HepG2 (cell line): Measurements from ENCODE around the gene TNMD. TPM values are rescaled to one million over a fixed set of nuclear protein-coding genes. Genes with fewer than 3 reads are reported as not detected.

Experiments
- AGO2 ChIP-seq: fragments of 200-400 bp; formaldehyde crosslinking; optimal IDR thresholded peaks from 2 replicates; pipeline ENCODE3; 2017; ENCODE audit warnings: mild to moderate bottlenecking, low read depth, low read length, moderate library complexity
- CC2D1A ChIP-seq: sonication (generic); formaldehyde crosslinking; IDR thresholded peaks from 2 replicates; pipeline ENCODE4 v1.8.1; 2023; ENCODE audit warnings: mild to moderate bottlenecking, missing genetic modification reagents
- ELF4 ChIP-seq: sonication (generic); formaldehyde crosslinking; IDR thresholded peaks from 2 replicates; pipeline ENCODE4 v1.5.0; 2020; ENCODE audit warnings: missing genetic modification reagents, mild to moderate bottlenecking, moderate library complexity, borderline replicate concordance
- ETV5 ChIP-seq: IDR thresholded peaks from 2 replicates; pipeline ENCODE4 v1.6.1; 2018; ENCODE audit warnings: missing biosample characterization, missing genetic modification reagents, inconsistent platforms, borderline replicate concordance
- HMG20B ChIP-seq: conservative IDR thresholded peaks from 2 replicates; pipeline ENCODE4 v1.6.1; 2016; ENCODE audit warnings: missing genetic modification reagents, missing compliant biosample characterization
- HMGXB4 ChIP-seq, 2 experiments: sonication (generic) in 1 of 2; formaldehyde crosslinking in 1 of 2; IDR thresholded peaks; 2 replicates each; pipeline versions ENCODE4 v1.4.0 to v1.6.1; 2018 to 2020; ENCODE audit warnings: missing genetic modification reagents in 2 of 2, borderline replicate concordance in 1 of 2, low read depth in 1 of 2, mild to moderate bottlenecking in 1 of 2, missing biosample characterization in 1 of 2
- KDM2A ChIP-seq: sonication (generic); formaldehyde crosslinking; IDR thresholded peaks from 2 replicates; pipeline ENCODE4 v1.4.0; 2020; ENCODE audit warnings: low read depth, missing genetic modification reagents, borderline replicate concordance
- KLF13 ChIP-seq: sonication (generic); formaldehyde crosslinking; IDR thresholded peaks from 2 replicates; pipeline ENCODE4 v1.4.0; 2020; ENCODE audit warnings: mild to moderate bottlenecking, missing genetic modification reagents
- PHF8 ChIP-seq: sonication (generic); formaldehyde crosslinking; IDR thresholded peaks from 2 replicates; pipeline ENCODE4 v1.5.0; 2020; ENCODE audit warnings: missing genetic modification reagents
- RAD21 ChIP-seq: fragments of 450-650 bp; formaldehyde crosslinking; IDR thresholded peaks from 2 replicates; pipeline ENCODE4 v1.5.0; 2020; ENCODE audit warnings: mild to moderate bottlenecking
- RBM39 ChIP-seq: fragments of 200-400 bp; formaldehyde crosslinking; IDR thresholded peaks from one replicate; pipeline ENCODE4 v1.6.1; 2018; ENCODE audit warnings: antibody characterized with exemption, mild to moderate bottlenecking, low read depth, low read length; ENCODE audit not compliant: poor library complexity, severe bottlenecking
- ZFP91 ChIP-seq: sonication (generic); formaldehyde crosslinking; IDR thresholded peaks from 2 replicates; pipeline ENCODE4 v1.9.0; 2022; ENCODE audit warnings: missing genetic modification reagents, mild to moderate bottlenecking, borderline replicate concordance
- ZNF263 ChIP-seq: sonication (generic); formaldehyde crosslinking; IDR thresholded peaks from 2 replicates; pipeline ENCODE4 v1.4.0; 2020; ENCODE audit warnings: missing genetic modification reagents
- ZNF546 ChIP-seq: sonication (generic); formaldehyde crosslinking; conservative IDR thresholded peaks from 2 replicates; pipeline ENCODE4 v1.8.1; 2023; ENCODE audit warnings: mild to moderate bottlenecking, missing genetic modification reagents
- ZNF558 ChIP-seq: sonication (generic); formaldehyde crosslinking; IDR thresholded peaks from 2 replicates; pipeline ENCODE4 v1.9.0; 2022; ENCODE audit warnings: mild to moderate bottlenecking, missing genetic modification reagents, borderline replicate concordance
- ZNF629 ChIP-seq: sonication (generic); formaldehyde crosslinking; conservative IDR thresholded peaks from 2 replicates; pipeline ENCODE4 v1.5.0; 2020; ENCODE audit warnings: missing genetic modification reagents
- ZNF644 ChIP-seq: IDR thresholded peaks from 2 replicates; pipeline ENCODE4 v1.6.1; 2016; ENCODE audit warnings: low read depth
- ZSCAN25 ChIP-seq: sonication (generic); formaldehyde crosslinking; IDR thresholded peaks from 2 replicates; pipeline ENCODE4 v1.8.0; 2022; ENCODE audit warnings: mild to moderate bottlenecking, missing genetic modification reagents
- polyA plus RNA-seq, 8 experiments: library from polyadenylated mRNA; depleted of rRNA in 3 of 8; stranded (reverse) in 7 of 8; unstranded in 1 of 8; fragments of >200 nt; fragmentation: Illumina TruSeq in 4 of 8; extraction: Trizol in 4 of 8; gene quantifications; 2 replicates each; pipeline versions ENCODE4 v1.2.1 to v1.2.3, GENCODE V29; 2011 to 2016; ENCODE audit warnings: low read depth in 4 of 8, missing spikeins in 1 of 8, mixed read lengths in 1 of 8; ENCODE audit not compliant: insufficient read depth in 1 of 8
- total RNA-seq, 5 experiments: library from RNA; depleted of rRNA; stranded (reverse); fragments of >200 nt; fragmentation: Illumina TruSeq; extraction: Trizol; gene quantifications; 2 replicates each; pipeline ENCODE4 v1.2.3, GENCODE V29; 2016; ENCODE audit warnings: low read depth in 1 of 5
- TF ChIP-seq, protein P1 (sequence below): sonication (generic); formaldehyde crosslinking; IDR thresholded peaks from 2 replicates; pipeline ENCODE4 v1.5.1; 2020; ENCODE audit warnings: mild to moderate bottlenecking, missing genetic modification reagents, moderate library complexity
- TF ChIP-seq, protein P2 (sequence below): sonication (generic); formaldehyde crosslinking; IDR thresholded peaks from 2 replicates; pipeline ENCODE4 v1.4.0; 2020; ENCODE audit warnings: missing genetic modification reagents

The TNMD gene
- total and polyA plus RNA-seq, 2 of the 13 experiments (the other 11 are each of a cell fraction or from before 2014, with no cell fraction given) = not detected

DNA sequence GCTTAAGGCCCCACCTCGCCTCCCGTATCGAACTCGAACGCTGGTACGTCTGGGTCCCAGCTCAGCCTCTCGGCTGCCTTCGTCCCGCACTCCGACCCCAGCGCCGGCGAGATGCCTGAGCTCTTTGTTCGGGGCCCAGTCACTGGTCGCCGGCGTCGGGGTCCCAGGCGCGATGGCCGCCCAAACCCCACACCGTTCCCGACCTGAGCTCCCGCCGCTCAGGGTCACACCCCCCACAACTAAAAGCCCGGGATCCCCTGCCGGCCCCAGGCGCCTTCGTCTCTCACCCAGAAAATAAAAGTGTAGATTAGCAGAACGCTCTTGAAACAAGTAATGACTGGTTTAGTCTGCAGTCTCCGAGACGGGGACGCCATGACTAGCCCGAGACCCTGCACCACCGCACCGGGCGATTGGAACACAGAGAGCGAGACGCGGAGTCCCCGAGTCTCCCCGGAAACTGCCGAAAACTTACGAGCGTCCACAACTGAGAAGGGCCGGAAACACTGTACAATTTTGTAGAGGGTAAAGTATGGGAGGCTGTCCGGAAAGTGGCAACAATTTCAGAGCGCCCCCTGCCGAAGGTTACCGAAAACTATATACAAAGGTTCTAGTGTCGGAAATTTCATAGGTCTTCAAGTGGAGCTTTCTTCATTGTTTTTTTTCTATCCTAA lies 51.7 kb downstream of the TNMD start, which contains the start of gene TSPAN6 (continued):
- TF ChIP-seq ZNF263 (0 out of 2 replicates have a peak, but pooled peaks have one; percentile 12), RBM39 (peak; percentile 35), RAD21 (0 out of 2 replicates have a peak, but pooled peaks have one; percentile 18), KDM2A (peak; percentile 64), ZSCAN25 (CRISPR knock-in tag) (no peak), CC2D1A (CRISPR knock-in tag) (no peak), ZNF629 (CRISPR knock-in tag) (0 out of 2 replicates have a peak, but pooled peaks have one; percentile 1), HMGXB4 (CRISPR knock-in tag; IDR thresholded peaks at IDR 0.05; ENCODE audit: borderline replicate concordance in 1 of 2, low read depth in 1 of 2) (peak; percentile 37 to 47; a peak in 2 of 4 replicates), ZFP91 (peak; percentile 31; the same call in 1 of the 2 replicates), ZNF558 (CRISPR knock-in tag) (no peak), HMG20B (CRISPR knock-in tag) (no peak), ELF4 (no peak), PHF8 (CRISPR knock-in tag) (peak; percentile 64), ZNF644 (no peak), ZNF546 (no peak), AGO2 (peak; percentile 83), KLF13 (CRISPR knock-in tag) (no peak), ETV5 (CRISPR knock-in tag) (peak; percentile 52; the same call in 1 of the 2 replicates)
- TF ChIP-seq, protein P1, sequence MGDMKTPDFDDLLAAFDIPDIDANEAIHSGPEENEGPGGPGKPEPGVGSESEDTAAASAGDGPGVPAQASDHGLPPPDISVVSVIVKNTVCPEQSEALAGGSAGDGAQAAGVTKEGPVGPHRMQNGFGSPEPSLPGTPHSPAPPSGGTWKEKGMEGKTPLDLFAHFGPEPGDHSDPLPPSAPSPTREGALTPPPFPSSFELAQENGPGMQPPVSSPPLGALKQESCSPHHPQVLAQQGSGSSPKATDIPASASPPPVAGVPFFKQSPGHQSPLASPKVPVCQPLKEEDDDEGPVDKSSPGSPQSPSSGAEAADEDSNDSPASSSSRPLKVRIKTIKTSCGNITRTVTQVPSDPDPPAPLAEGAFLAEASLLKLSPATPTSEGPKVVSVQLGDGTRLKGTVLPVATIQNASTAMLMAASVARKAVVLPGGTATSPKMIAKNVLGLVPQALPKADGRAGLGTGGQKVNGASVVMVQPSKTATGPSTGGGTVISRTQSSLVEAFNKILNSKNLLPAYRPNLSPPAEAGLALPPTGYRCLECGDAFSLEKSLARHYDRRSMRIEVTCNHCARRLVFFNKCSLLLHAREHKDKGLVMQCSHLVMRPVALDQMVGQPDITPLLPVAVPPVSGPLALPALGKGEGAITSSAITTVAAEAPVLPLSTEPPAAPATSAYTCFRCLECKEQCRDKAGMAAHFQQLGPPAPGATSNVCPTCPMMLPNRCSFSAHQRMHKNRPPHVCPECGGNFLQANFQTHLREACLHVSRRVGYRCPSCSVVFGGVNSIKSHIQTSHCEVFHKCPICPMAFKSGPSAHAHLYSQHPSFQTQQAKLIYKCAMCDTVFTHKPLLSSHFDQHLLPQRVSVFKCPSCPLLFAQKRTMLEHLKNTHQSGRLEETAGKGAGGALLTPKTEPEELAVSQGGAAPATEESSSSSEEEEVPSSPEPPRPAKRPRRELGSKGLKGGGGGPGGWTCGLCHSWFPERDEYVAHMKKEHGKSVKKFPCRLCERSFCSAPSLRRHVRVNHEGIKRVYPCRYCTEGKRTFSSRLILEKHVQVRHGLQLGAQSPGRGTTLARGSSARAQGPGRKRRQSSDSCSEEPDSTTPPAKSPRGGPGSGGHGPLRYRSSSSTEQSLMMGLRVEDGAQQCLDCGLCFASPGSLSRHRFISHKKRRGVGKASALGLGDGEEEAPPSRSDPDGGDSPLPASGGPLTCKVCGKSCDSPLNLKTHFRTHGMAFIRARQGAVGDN = peak; percentile 71
- TF ChIP-seq, protein P2, sequence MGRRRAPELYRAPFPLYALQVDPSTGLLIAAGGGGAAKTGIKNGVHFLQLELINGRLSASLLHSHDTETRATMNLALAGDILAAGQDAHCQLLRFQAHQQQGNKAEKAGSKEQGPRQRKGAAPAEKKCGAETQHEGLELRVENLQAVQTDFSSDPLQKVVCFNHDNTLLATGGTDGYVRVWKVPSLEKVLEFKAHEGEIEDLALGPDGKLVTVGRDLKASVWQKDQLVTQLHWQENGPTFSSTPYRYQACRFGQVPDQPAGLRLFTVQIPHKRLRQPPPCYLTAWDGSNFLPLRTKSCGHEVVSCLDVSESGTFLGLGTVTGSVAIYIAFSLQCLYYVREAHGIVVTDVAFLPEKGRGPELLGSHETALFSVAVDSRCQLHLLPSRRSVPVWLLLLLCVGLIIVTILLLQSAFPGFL (CRISPR knock-in tag) = no peak
